WERI-Rb-1 (cell line): Measurements from ENCODE around the gene PRKCH.

Source experiments
- DNase-seq: peaks from one replicate; pipeline ENCODE4 v3.0.0-alpha.2; 2020
- H3K27ac ChIP-seq: fragments of 250-450 bp; sonication (Bioruptor Pico); 2 replicates; pipeline ENCODE4 v1.5.1; 2020; ENCODE audit warnings: mild to moderate bottlenecking, moderate library complexity
- H3K27me3 ChIP-seq: fragments of 250-450 bp; sonication (Bioruptor Pico); 2 replicates; pipeline ENCODE4 v1.5.1; 2021; ENCODE audit warnings: mild to moderate bottlenecking, low read depth, moderate library complexity; ENCODE audit not compliant: insufficient read depth, severe bottlenecking
- H3K36me3 ChIP-seq: fragments of 250-450 bp; sonication (Bioruptor Pico); 2 replicates; pipeline ENCODE4 v1.5.1; 2020; ENCODE audit warnings: mild to moderate bottlenecking, moderate library complexity
- H3K4me3 ChIP-seq: 2 replicates; pipeline ENCODE4 v1.5.1; 2011; ENCODE audit warnings: low read depth, mild to moderate bottlenecking, control low read depth, low read length
- H3K9me3 ChIP-seq: fragments of 250-450 bp; sonication (Bioruptor Pico); 2 replicates; pipeline ENCODE4 v1.5.1; 2021; ENCODE audit warnings: mild to moderate bottlenecking, moderate library complexity; ENCODE audit not compliant: severe bottlenecking
- TF ChIP-seq, protein P1 (sequence below): IDR thresholded peaks from 2 replicates; pipeline ENCODE4 v1.5.1; 2011; ENCODE audit warnings: low read depth, mild to moderate bottlenecking, control low read depth, inconsistent platforms, low read length

The PRKCH gene

DNA sequence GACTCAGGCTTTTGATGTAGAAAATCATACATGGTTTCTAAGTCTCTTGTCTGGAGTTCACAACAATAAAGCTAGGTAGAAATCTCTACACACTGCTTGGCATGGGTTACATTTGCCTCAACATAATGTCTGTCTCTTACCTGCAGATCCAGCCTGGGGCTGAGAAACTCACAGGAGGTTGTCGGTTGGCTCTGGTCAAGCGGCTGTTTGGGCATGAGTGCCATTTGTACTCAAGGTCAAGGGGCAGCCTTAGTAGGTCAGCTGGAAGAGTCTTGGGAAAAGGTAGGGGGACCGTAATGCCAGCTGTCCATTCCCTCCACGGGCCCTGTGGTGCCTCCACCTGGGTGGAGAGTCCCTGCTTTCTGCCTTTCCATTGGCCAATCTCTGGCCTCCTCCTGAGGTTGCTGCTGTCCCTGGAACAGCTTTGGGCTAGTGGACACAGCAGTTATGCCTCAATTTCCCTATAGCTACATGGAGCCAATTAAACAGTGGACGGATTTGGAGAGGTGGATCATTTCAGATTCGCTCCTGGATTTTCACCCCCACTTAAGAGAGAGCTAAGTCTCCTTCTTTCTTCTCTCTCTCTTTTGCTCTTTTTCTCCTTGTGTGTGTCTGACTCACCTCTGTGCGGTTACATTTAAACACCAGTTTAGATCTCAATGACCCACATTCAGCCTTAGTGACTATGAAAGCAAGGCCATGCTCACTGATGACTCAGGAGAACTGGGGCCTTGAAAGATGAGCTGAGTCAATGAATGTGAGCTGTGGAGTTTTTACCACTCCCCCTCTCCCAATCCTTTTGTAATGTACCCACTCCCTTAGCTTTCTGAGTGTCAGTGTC, 241.2 kb downstream of the PRKCH start:
- H3K27ac ChIP-seq: no peak overlapping the region
- no peak overlapping the region for H3K4me3 ChIP-seq

DNA sequence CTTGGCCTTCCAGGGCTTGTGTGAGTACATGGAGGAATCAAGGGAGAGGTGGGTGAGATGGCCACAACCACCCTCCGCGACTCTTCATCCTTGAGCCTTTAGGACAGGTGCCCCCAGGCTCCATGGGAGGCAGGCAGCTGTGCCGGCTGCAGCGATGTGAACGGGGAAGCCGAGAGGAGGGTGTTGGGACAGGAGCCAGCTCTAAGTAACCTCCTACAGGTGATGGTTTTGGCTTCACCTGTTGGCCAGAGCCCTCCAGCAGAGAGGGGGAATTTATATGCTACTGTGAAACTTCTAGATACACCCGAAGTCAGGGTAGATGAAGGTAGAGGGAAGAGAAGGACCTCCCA, 241.8 kb downstream of the PRKCH start:
- H3K4me3 ChIP-seq: no peak overlapping the region
- no peaks in the 10 kb centered on the region for H3K9me3 ChIP-seq
- TF ChIP-seq, protein P1, sequence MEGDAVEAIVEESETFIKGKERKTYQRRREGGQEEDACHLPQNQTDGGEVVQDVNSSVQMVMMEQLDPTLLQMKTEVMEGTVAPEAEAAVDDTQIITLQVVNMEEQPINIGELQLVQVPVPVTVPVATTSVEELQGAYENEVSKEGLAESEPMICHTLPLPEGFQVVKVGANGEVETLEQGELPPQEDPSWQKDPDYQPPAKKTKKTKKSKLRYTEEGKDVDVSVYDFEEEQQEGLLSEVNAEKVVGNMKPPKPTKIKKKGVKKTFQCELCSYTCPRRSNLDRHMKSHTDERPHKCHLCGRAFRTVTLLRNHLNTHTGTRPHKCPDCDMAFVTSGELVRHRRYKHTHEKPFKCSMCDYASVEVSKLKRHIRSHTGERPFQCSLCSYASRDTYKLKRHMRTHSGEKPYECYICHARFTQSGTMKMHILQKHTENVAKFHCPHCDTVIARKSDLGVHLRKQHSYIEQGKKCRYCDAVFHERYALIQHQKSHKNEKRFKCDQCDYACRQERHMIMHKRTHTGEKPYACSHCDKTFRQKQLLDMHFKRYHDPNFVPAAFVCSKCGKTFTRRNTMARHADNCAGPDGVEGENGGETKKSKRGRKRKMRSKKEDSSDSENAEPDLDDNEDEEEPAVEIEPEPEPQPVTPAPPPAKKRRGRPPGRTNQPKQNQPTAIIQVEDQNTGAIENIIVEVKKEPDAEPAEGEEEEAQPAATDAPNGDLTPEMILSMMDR: no peak
- no peak overlapping the region for H3K27ac ChIP-seq
- H3K36me3 ChIP-seq: no peaks in the 10 kb centered on the region
- no peak for DNase-seq
- H3K27me3 ChIP-seq: no peaks in the 10 kb centered on the region

More for the DNA sequence above, 241.2 kb downstream of the PRKCH start:
- Histone ChIP-seq H3K27me3 (no peaks in the 10 kb centered on the region), H3K9me3 (no peaks in the 10 kb centered on the region), H3K36me3 (no peaks in the 10 kb centered on the region)
- no peak for DNase-seq
- TF ChIP-seq, protein P1: no peak

DNA sequence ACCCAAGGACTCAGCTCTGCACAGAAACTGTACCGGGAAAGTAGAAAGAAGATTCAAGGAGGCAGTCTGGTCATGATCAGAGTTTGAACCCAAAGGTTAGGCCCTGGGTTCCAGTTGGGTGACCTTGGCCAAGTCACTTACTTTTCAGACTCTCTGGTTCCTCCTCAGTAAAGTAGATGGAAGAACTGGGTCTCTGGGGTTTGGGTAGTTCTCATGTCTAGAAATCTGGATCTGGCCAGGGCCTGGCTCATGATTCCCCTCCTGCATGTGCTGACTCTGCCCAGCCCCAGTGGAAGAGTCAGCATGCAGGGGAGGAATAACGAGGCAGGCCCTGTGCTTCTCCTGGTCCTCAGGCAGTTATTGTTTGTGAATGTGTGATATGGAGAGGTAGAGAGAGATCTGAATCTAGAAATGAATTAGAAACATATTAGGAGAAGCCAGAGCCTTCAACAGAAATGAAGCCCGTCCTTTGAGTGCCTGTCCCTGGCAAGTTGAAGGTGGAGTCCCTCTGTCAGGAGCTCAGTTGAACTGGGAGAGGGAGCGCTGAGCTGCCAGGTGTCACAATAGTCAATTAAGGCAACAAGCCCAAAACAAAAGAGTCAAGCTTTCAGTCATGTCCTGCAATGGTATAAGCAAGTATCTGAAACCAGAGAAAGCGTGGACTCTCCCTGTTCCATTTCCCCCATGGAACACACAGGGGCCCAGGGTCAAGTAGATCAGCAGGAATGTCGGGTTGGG, 242.7 kb downstream of the PRKCH start:
- no peaks in the 10 kb centered on the region for H3K9me3 ChIP-seq
- no peak overlapping the region for H3K4me3 ChIP-seq
- TF ChIP-seq, protein P1: no peak
- no peak overlapping the region for H3K27ac ChIP-seq
- no peaks in the 10 kb centered on the region for H3K36me3 ChIP-seq
- H3K27me3 ChIP-seq: no peaks in the 10 kb centered on the region
- no peak for DNase-seq

DNA sequence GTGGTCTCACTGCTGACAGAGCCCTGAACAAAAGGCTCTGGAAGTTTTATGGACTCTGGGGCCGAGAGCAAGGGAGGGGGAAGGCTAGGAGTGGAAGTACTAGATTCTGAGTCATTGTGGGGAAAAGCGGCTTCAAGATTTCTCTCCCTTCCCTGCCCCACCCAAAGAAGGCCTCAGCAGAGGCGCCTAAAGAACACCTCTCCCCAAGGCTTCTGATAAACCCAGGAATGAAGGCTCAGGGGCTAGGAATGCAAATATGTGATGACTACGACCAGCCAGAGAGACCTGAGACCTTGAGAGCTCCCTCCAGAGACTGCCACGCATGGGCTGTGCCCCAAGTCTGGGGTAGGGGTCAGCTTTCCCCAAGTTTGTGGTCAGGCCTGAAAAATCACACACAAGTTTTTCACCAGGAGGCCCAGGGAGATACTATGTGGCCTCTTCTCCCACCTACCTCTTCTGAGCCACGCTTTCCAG, 243.3 kb downstream of the PRKCH start:
- H3K9me3 ChIP-seq: no peaks in the 10 kb centered on the region
- no peaks in the 10 kb centered on the region for H3K27me3 ChIP-seq
- TF ChIP-seq, protein P1: no peak
- no peak for DNase-seq
- no peak overlapping the region for H3K4me3 ChIP-seq
- H3K27ac ChIP-seq: no peak overlapping the region
- no peaks in the 10 kb centered on the region for H3K36me3 ChIP-seq

DNA sequence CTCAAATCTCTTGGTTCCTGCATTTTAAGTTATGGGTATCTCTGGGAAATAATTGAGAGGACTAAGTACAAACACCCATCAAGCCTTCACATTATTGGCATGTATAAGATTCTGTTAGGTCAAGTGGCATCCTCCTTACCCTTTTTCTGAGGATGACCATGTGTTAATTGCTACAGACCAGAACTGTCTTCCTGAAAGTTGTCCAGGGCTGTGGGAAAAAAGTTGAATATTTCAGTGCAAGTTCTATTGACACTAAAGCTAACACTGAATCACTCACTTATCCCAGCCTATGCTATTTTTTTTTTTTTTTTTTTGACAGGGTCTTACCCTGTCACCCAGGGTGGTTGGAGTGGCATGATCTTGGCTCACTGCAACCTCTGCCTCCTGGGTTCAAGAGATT, 243.8 kb downstream of the PRKCH start:
- no peak overlapping the region for H3K4me3 ChIP-seq
- H3K27me3 ChIP-seq: no peaks in the 10 kb centered on the region
- H3K36me3 ChIP-seq: no peaks in the 10 kb centered on the region
- H3K9me3 ChIP-seq: no peaks in the 10 kb centered on the region
- TF ChIP-seq, protein P1: no peak
- no peak overlapping the region for H3K27ac ChIP-seq
- no peak for DNase-seq
